GM12878 (cell line): ENCODE results near the gene DNAH1. TPM values are rescaled to one million over a fixed set of nuclear protein-coding genes. Genes with fewer than 3 reads are reported as not detected.

Experiments
- ATAC-seq: fragments of 200-7000 bp; cut with Tn5 transposase; 3 replicates; pipeline ENCODE4 v1.9.1; 2020; ENCODE audit warnings: mild to moderate bottlenecking, moderate library complexity
- BruUV-seq: library from RNA; stranded (reverse); fragments of 400-500 nt; replicated peaks from 2 replicates; lab custom pipeline; 2021; lab: Mats Ljungman, UMichigan
- CTCF ChIA-PET: fragments of 300-600 bp; sonication (Branson Sonifier 250); formaldehyde crosslinking; extraction: SDS; loops from one replicate; lab custom pipeline; 2021; ENCODE audit warnings: inconsistent platforms; lab: Yijun Ruan, JAX
- POLR2A ChIA-PET: fragments of 350-600 bp; formaldehyde crosslinking; extraction: SDS; loops from one replicate; lab custom pipeline; 2021; ENCODE audit warnings: inconsistent platforms; lab: Charles Lee
- RAD21 ChIA-PET: fragments of 300-600 bp; sonication (Branson Sonifier 250); formaldehyde crosslinking; loops from one replicate; lab custom pipeline; 2023; ENCODE audit warnings: antibody characterized with exemption; ENCODE audit not compliant: unreplicated experiment; lab: Charles Lee
- SMC1A ChIA-PET: fragments of 300-600 bp; sonication (Branson Sonifier 250); formaldehyde crosslinking; loops from one replicate; lab custom pipeline; 2023; ENCODE audit not compliant: unreplicated experiment, uncharacterized antibody; lab: Charles Lee
- DNase-seq: peaks from one replicate; pipeline ENCODE4 v3.0.0-alpha.2; 2011; ENCODE audit warnings: low read depth, low spot score
- FAIRE-seq: peaks from 3 replicates; lab custom pipeline; 2011; peaks lifted over from hg19 to GRCh38; lab: Jason Lieb, UNC
- H2AFZ ChIP-seq: 2 replicates; pipeline ENCODE4 v1.6.0; 2011; ENCODE audit warnings: low read depth, low read length, control low read depth; ENCODE audit not compliant: control insufficient read depth
- H3K27ac ChIP-seq: 2 replicates; pipeline ENCODE4 v1.5.1; 2011; ENCODE audit warnings: control low read depth; ENCODE audit not compliant: control insufficient read depth, insufficient read depth
- H3K27me3 ChIP-seq, 2 experiments: replicated peaks in 1 of 2; 2 replicates each; pipeline versions ENCODE4 v1.6.0 to v1.6.1; 2011; ENCODE audit warnings: low read length in 1 of 2; ENCODE audit not compliant: control insufficient read depth in 2 of 2, insufficient read depth in 2 of 2
- H3K36me3 ChIP-seq, 2 experiments: 2 replicates each; pipeline ENCODE4 v1.5.1; 2011; ENCODE audit warnings: low read length in 1 of 2; ENCODE audit not compliant: control insufficient read depth in 2 of 2, insufficient read depth in 2 of 2
- H3K4me1 ChIP-seq: 2 replicates; pipeline ENCODE4 v1.6.1; 2011; ENCODE audit warnings: mild to moderate bottlenecking, low read length, moderate library complexity, mixed read lengths; ENCODE audit not compliant: control insufficient read depth, insufficient read depth
- H3K4me2 ChIP-seq: 2 replicates; pipeline ENCODE4 v1.6.0; 2011; ENCODE audit warnings: control low read depth; ENCODE audit not compliant: control insufficient read depth, insufficient read depth
- H3K4me3 ChIP-seq: fragments of 200-600 bp; sonication (generic); 2 replicates; pipeline ENCODE4 v1.5.1; 2016
- H3K79me2 ChIP-seq: 2 replicates; pipeline ENCODE4 v1.6.0; 2011; ENCODE audit warnings: low read length; ENCODE audit not compliant: control insufficient read depth, insufficient read depth
- H3K9ac ChIP-seq: 2 replicates; pipeline ENCODE4 v1.8.0; 2011; ENCODE audit warnings: low read length, control low read depth, mixed read lengths; ENCODE audit not compliant: control insufficient read depth, insufficient read depth
- H3K9me3 ChIP-seq: replicated peaks from 3 replicates; pipeline ENCODE4 v1.5.1; 2011; ENCODE audit warnings: mild to moderate bottlenecking, low read length; ENCODE audit not compliant: control insufficient read depth, insufficient read depth
- H4K20me1 ChIP-seq: 2 replicates; pipeline ENCODE4 v1.6.0; 2011; ENCODE audit not compliant: control insufficient read depth, insufficient read depth
- CHD4 ChIP-seq: fragments of 200-600 bp; sonication (generic); IDR thresholded peaks from 2 replicates; pipeline ENCODE4 v1.6.1; 2016; ENCODE audit warnings: mild to moderate bottlenecking
- ESRRA ChIP-seq: IDR thresholded peaks from 2 replicates; pipeline ENCODE4 v1.6.1; 2012; ENCODE audit warnings: mild to moderate bottlenecking, low read length, improper control_type of control experiment
- FOS ChIP-seq: IDR thresholded peaks from 3 replicates; pipeline ENCODE4 v1.6.1; 2011; ENCODE audit warnings: borderline replicate concordance; ENCODE audit not compliant: insufficient read length; ENCODE audit errors: extremely low read depth
- MEF2B ChIP-seq: fragments of 450-650 bp; IDR thresholded peaks from 2 replicates; pipeline ENCODE4 v1.6.1; 2018; ENCODE audit warnings: mild to moderate bottlenecking, moderate library complexity; ENCODE audit not compliant: partially characterized antibody, poor library complexity, severe bottlenecking
- MYB ChIP-seq: fragments of 150-350 bp; IDR thresholded peaks from 2 replicates; pipeline ENCODE4 v1.6.1; 2014; ENCODE audit warnings: mild to moderate bottlenecking, low read depth, low read length, borderline replicate concordance
- POLR2A ChIP-seq: IDR thresholded peaks from 2 replicates; pipeline ENCODE4 v1.6.1; 2011; ENCODE audit warnings: low read depth, mild to moderate bottlenecking, low read length
- RELA ChIP-seq: fragments of 450-650 bp; IDR thresholded peaks from 2 replicates; pipeline ENCODE4 v1.8.0; 2014; ENCODE audit warnings: borderline replicate concordance; ENCODE audit not compliant: partially characterized antibody
- SMARCA5 ChIP-seq: fragments of 450-650 bp; IDR thresholded peaks from 2 replicates; pipeline ENCODE4 v1.6.1; 2017; ENCODE audit warnings: mild to moderate bottlenecking
- TCF12 ChIP-seq: IDR thresholded peaks from 2 replicates; pipeline ENCODE4 v1.6.1; 2011; ENCODE audit warnings: low read depth, mild to moderate bottlenecking, low read length
- WGBS: methylation state at CpG from one replicate; pipeline ENCODE4 v1.1.6; 2016; ENCODE audit warnings: low lambda C conversion rate; ENCODE audit not compliant: insufficient replicate concordance, insufficient coverage; ENCODE audit errors: missing lambda C conversion rate; 5-methylcytosine and 5-hydroxymethylcytosine counted together
- in situ Hi-C: fragments of 300-500 bp; cut with MboI; formaldehyde crosslinking; loops from 9 replicates; pipeline ENCODE4 v1.14.3; 2018; ENCODE audit warnings: mixed read lengths
- intact Hi-C: fragments of 100-400 bp; cut with micrococcal nuclease; formaldehyde crosslinking; loops from one replicate; pipeline ENCODE4 v1.14.2; 2022; ENCODE audit not compliant: unreplicated experiment
- polyA plus RNA-seq, 11 experiments: library from polyadenylated mRNA; depleted of rRNA in 4 of 11; unstranded in 6 of 11; stranded (reverse) in 5 of 11; fragments of >200 nt; fragmentation: Nextera tagmentation in 4 of 11; fragmentation: Illumina TruSeq in 1 of 11; extraction: Ambion mirVana in 4 of 11; extraction: Trizol in 1 of 11; gene quantifications; 1 replicate in 1 of 11; 2 replicates in 10 of 11; pipeline versions ENCODE4 v1.2.1 to v1.2.3, GENCODE V29; 2011 to 2016; ENCODE audit warnings: inconsistent platforms in 2 of 11, missing spikeins in 2 of 11, low read depth in 1 of 11
- total RNA-seq, 4 experiments: library from RNA; depleted of rRNA in 3 of 4; stranded (reverse); fragments of >200 nt in 3 of 4; fragmentation: Illumina TruSeq in 1 of 4; extraction: Trizol in 1 of 4; gene quantifications; 2 replicates each; pipeline versions ENCODE4 v1.2.1 to v1.2.3, GENCODE V29; 2013 to 2021
- TF ChIP-seq, protein P1 (sequence below): fragments of 450-650 bp; IDR thresholded peaks from 2 replicates; pipeline ENCODE4 v1.6.1; 2014; ENCODE audit warnings: mild to moderate bottlenecking
- TF ChIP-seq, protein P2 (sequence below): fragments of 450-650 bp; conservative IDR thresholded peaks from 2 replicates; pipeline ENCODE4 v1.6.1; 2017; ENCODE audit warnings: mild to moderate bottlenecking, moderate library complexity
- TF ChIP-seq, protein P3 (sequence below): IDR thresholded peaks from 2 replicates; pipeline ENCODE4 v1.6.1; 2011; ENCODE audit warnings: mild to moderate bottlenecking, low read depth, low read length, moderate library complexity; ENCODE audit not compliant: insufficient replicate concordance

The DNAH1 gene
- total and polyA plus RNA-seq, 10 of the 15 experiments (the other 5 are each of a cell fraction or from before 2014, with no cell fraction given): 0.31 to 5.8 (median 2.7) TPM

DNA sequence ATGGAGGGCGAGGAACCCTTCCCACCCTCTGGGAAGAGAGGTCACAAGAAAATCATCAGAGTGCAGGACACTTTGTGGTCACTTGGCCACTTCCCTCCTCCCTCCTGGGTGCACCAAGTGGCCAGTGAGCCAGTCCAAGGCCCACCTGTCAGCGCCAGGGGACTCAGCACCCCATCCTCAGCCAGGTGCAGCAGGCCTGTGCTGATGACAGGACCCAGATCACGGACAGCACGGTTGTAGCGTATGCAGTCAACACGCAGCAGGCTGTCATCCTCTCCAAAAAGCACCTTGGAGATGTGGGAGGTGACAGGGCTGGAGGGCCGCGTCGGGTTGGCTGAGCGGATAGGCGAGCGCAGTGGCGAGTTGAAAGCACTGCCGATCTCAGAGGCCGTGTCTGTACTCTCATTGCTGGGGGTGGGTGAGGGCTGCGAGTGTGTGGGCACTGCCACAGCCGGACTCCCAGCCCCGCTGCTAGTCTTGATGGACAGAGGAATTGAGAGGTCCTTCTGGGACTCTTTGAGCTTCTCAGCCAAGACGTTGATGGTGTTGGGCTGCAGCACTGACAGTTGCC is 87.2 kb downstream of the DNAH1 start:
- Histone ChIP-seq H3K79me2 (peaks cover 7% of the 10 kb centered on the region), H3K9ac (no peak overlapping the region), H3K27me3 (no peaks in the 10 kb centered on the region), H3K4me3 (no peak overlapping the region), H3K4me1 (no peaks in the 10 kb centered on the region), H3K4me2 (no peak overlapping the region), H2AFZ (no peak overlapping the region), H3K9me3 (no peaks in the 10 kb centered on the region), H3K27ac (no peak overlapping the region), H4K20me1 (no peaks in the 10 kb centered on the region), H3K36me3 (peaks cover 23 to 26% of the 10 kb centered on the region in 2 experiments)
- in situ Hi-C loops: no loop called here
- POLR2A ChIA-PET: no interaction called here
- no TSS peak for BruUV-seq
- intact Hi-C loops: no loop called here
- DNase-seq (no peak), ATAC-seq (no peak), FAIRE-seq (no peak)
- RAD21 ChIA-PET: no interaction called here
- SMC1A ChIA-PET: no interaction called here
- 97% methylated on average over 19 of the region's 19 CpGs for WGBS
- CTCF ChIA-PET: interaction anchor here (0.6 kb wide), 1 partner anchor 1251 kb away, joined by 3 read pairs; no protein-coding TSS in a partner anchor
- TF ChIP-seq POLR2A (peak; percentile 43; the same call in 1 of the 2 replicates), TCF12 (no peak)

DNA sequence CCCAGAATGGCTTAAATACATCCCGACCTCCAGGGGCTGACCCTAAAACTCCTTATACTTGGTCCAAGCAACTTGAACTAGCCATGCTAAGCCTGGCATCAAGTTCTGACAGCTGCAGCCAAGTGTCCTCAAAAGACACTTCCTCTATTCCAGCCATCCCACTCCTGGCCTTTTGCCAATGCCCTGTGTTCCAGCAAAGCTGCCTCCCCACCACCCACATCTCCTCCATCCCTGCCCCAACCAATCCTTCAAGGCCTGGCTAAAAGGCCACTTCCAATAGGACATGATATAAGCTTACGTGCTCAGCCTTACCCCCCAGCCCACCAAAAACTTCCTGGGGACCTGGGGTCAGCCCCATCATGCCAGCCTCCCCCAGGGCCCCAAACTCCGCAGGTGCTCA is 87.8 kb downstream of the DNAH1 start:
- Histone ChIP-seq H2AFZ (no peak overlapping the region), H3K27me3 (no peaks in the 10 kb centered on the region), H3K9ac (no peak overlapping the region), H3K4me1 (peaks cover 4% of the 10 kb centered on the region; the same call in 1 of the 2 replicates), H3K9me3 (no peaks in the 10 kb centered on the region), H4K20me1 (no peaks in the 10 kb centered on the region), H3K4me3 (no peak overlapping the region), H3K4me2 (no peak overlapping the region), H3K36me3 (peaks cover 23 to 26% of the 10 kb centered on the region in 2 experiments), H3K79me2 (peaks cover 13% of the 10 kb centered on the region), H3K27ac (no peak overlapping the region)
- DNase-seq: no peak
- RAD21 ChIA-PET: no interaction called here
- in situ Hi-C loops (no loop called here), intact Hi-C loops (no loop called here)
- FAIRE-seq: no peak
- SMC1A ChIA-PET: interaction anchor here (1.2 kb wide), 1 partner anchor 19 kb away, joined by 3 read pairs; no protein-coding TSS in a partner anchor
- no peak for ATAC-seq
- WGBS: 100% methylated on average over 3 of the region's 3 CpGs
- POLR2A ChIA-PET: no interaction called here
- CTCF ChIA-PET: no interaction called here
- BruUV-seq: no TSS peak
- TF ChIP-seq FOS: no peak
- TF ChIP-seq RELA: no peak
- TF ChIP-seq CHD4: no peak
- TF ChIP-seq MYB: no peak
- TF ChIP-seq, protein P1, sequence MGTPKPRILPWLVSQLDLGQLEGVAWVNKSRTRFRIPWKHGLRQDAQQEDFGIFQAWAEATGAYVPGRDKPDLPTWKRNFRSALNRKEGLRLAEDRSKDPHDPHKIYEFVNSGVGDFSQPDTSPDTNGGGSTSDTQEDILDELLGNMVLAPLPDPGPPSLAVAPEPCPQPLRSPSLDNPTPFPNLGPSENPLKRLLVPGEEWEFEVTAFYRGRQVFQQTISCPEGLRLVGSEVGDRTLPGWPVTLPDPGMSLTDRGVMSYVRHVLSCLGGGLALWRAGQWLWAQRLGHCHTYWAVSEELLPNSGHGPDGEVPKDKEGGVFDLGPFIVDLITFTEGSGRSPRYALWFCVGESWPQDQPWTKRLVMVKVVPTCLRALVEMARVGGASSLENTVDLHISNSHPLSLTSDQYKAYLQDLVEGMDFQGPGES: no peak
- TF ChIP-seq, protein P2, sequence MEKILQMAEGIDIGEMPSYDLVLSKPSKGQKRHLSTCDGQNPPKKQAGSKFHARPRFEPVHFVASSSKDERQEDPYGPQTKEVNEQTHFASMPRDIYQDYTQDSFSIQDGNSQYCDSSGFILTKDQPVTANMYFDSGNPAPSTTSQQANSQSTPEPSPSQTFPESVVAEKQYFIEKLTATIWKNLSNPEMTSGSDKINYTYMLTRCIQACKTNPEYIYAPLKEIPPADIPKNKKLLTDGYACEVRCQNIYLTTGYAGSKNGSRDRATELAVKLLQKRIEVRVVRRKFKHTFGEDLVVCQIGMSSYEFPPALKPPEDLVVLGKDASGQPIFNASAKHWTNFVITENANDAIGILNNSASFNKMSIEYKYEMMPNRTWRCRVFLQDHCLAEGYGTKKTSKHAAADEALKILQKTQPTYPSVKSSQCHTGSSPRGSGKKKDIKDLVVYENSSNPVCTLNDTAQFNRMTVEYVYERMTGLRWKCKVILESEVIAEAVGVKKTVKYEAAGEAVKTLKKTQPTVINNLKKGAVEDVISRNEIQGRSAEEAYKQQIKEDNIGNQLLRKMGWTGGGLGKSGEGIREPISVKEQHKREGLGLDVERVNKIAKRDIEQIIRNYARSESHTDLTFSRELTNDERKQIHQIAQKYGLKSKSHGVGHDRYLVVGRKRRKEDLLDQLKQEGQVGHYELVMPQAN: no peak
- no peak for TF ChIP-seq ESRRA
- TF ChIP-seq, protein P3, sequence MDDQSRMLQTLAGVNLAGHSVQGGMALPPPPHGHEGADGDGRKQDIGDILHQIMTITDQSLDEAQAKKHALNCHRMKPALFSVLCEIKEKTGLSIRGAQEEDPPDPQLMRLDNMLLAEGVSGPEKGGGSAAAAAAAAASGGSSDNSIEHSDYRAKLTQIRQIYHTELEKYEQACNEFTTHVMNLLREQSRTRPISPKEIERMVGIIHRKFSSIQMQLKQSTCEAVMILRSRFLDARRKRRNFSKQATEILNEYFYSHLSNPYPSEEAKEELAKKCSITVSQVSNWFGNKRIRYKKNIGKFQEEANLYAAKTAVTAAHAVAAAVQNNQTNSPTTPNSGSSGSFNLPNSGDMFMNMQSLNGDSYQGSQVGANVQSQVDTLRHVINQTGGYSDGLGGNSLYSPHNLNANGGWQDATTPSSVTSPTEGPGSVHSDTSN: no peak
- no peak for TF ChIP-seq MEF2B
- TF ChIP-seq SMARCA5: no peak
